Measurements from ENCODE around the gene HIPK2. TPM values are rescaled to one million over a fixed set of nuclear protein-coding genes. Genes with fewer than 3 reads are reported as not detected.

Gene HIPK2
- total RNA-seq, 1 donor from 2014 or later = 7.7 TPM

GRCh38 chr7:139534096-139534495 lies 243.7 kb downstream of the HIPK2 start:
- DNase-seq = no peak

GRCh38 chr7:139532636-139533155 lies 245.1 kb downstream of the HIPK2 start:
- no peak for DNase-seq

- DNase-seq = no peak
Observed at GRCh38 chr7:139531094-139531493, 246.7 kb downstream of the HIPK2 start.

- no peak for DNase-seq
Observed at GRCh38 chr7:139526578-139527544, 250.9 kb downstream of the HIPK2 start.

- no peak for DNase-seq
Observed at GRCh38 chr7:139525750-139526149, 252.0 kb downstream of the HIPK2 start.

- DNase-seq = no peak
Observed at GRCh38 chr7:139525239-139525638, 252.6 kb downstream of the HIPK2 start.

GRCh38 chr7:139523968-139524815 lies 253.6 kb downstream of the HIPK2 start:
- no peak for DNase-seq

GRCh38 chr7:139523199-139523941 lies 254.4 kb downstream of the HIPK2 start, which contains the start of gene CLEC2L:
Gene CLEC2L, plus strand, starts transcription at chr7:139523685. Its CDS starts 243 bp downstream, at chr7:139523928.
- DNase-seq = no peak

GRCh38 chr7:139522830-139523198 lies 255.0 kb downstream of the HIPK2 start:
- DNase-seq = no peak

- no peak for DNase-seq
Observed at GRCh38 chr7:139521439-139521838, 256.4 kb downstream of the HIPK2 start.

GRCh38 chr7:139515266-139515665 lies 262.5 kb downstream of the HIPK2 start:
- DNase-seq = no peak

Other genes starting within 250 kb of the HIPK2 start
- gene TBXAS1, start 51.3 kb upstream of the HIPK2 start, total RNA-seq = 6.2 TPM